Gastroesophageal sphincter (tissue), 3 donors: Measurements from ENCODE around the gene PADI2.

ENCODE experiments used
- EP300 ChIP-seq: sonication (generic); formaldehyde crosslinking; IDR thresholded peaks from one replicate; pipeline ENCODE4 v1.6.1; 2017; ENCODE audit warnings: antibody characterized with exemption, mild to moderate bottlenecking
- POLR2AphosphoS5 ChIP-seq: sonication (generic); formaldehyde crosslinking; IDR thresholded peaks from one replicate; pipeline ENCODE4 v1.6.1; 2017; ENCODE audit warnings: antibody characterized with exemption
- TF ChIP-seq, protein P1 (sequence below), 4 experiments: fragments of 200-600 bp in 2 of 4; fragments of 450-650 bp in 2 of 4; sonication (generic) in 1 of 4; IDR thresholded peaks; one replicate each; pipeline ENCODE4 v1.5.1; 2017 to 2019; ENCODE audit warnings: antibody characterized with exemption in 4 of 4, mild to moderate bottlenecking in 2 of 4, moderate library complexity in 2 of 4

DNA sequence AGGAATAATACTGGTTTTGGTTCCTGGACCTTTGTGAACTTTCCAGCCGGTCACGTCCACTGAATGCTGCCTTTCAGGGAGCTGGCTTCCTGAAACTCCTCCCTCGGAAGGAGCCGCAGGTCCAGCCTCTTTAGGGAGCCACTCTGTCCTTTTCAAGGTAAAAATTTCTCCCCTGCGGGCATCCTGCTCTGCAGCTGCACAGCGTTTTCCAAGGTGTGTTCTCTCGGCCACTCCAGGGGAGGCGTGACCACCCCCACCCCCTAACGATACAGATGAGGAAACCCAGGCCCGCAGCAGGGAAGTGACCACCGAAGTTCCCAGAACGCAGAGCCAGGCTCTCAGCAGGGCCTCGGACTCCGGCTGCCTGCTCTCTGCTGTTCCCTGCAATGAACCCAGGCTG, 21.5 kb downstream of the PADI2 start:
- TF ChIP-seq, protein P1, sequence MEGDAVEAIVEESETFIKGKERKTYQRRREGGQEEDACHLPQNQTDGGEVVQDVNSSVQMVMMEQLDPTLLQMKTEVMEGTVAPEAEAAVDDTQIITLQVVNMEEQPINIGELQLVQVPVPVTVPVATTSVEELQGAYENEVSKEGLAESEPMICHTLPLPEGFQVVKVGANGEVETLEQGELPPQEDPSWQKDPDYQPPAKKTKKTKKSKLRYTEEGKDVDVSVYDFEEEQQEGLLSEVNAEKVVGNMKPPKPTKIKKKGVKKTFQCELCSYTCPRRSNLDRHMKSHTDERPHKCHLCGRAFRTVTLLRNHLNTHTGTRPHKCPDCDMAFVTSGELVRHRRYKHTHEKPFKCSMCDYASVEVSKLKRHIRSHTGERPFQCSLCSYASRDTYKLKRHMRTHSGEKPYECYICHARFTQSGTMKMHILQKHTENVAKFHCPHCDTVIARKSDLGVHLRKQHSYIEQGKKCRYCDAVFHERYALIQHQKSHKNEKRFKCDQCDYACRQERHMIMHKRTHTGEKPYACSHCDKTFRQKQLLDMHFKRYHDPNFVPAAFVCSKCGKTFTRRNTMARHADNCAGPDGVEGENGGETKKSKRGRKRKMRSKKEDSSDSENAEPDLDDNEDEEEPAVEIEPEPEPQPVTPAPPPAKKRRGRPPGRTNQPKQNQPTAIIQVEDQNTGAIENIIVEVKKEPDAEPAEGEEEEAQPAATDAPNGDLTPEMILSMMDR (IDR thresholded peaks at IDR 0.05): no peak
- TF ChIP-seq EP300 (no peak), POLR2AphosphoS5 (no peak)
